HG02588 (cell line): ENCODE results near the gene PLXNA4.

Source experiments
- ATAC-seq: cut with Tn5 transposase; IDR thresholded peaks from one replicate; pipeline ENCODE4 v1.9.1; 2021; ENCODE audit warnings: mild to moderate bottlenecking, moderate library complexity; ENCODE audit not compliant: unreplicated experiment

Gene PLXNA4

GRCh38 chr7:132476541-132476940 is 99.7 kb downstream of the PLXNA4 start:
- ATAC-seq: no peak

- ATAC-seq: no peak
Measured at GRCh38 chr7:132475669-132476116, 100.6 kb downstream of the PLXNA4 start.

- no peak for ATAC-seq
Measured at GRCh38 chr7:132475037-132475668, 101.1 kb downstream of the PLXNA4 start.

GRCh38 chr7:132472463-132473120 is 103.7 kb downstream of the PLXNA4 start:
- no peak for ATAC-seq

GRCh38 chr7:132471515-132471914 is 104.8 kb downstream of the PLXNA4 start:
- no peak for ATAC-seq

GRCh38 chr7:132469681-132470080 is 106.6 kb downstream of the PLXNA4 start:
- ATAC-seq: no peak

- ATAC-seq: no peak
Measured at GRCh38 chr7:132469264-132469663, 107.0 kb downstream of the PLXNA4 start.

- ATAC-seq: no peak
Measured at GRCh38 chr7:132466367-132466766, 109.9 kb downstream of the PLXNA4 start.

- no peak for ATAC-seq
Measured at GRCh38 chr7:132465516-132465915, 110.8 kb downstream of the PLXNA4 start.

- ATAC-seq: no peak
Measured at GRCh38 chr7:132464740-132465139, 111.5 kb downstream of the PLXNA4 start.

GRCh38 chr7:132463922-132464321 is 112.3 kb downstream of the PLXNA4 start:
- ATAC-seq: no peak

GRCh38 chr7:132462478-132462877 is 113.8 kb downstream of the PLXNA4 start:
- no peak for ATAC-seq

GRCh38 chr7:132461032-132461592 is 115.2 kb downstream of the PLXNA4 start:
- ATAC-seq: no peak

GRCh38 chr7:132458729-132459128 is 117.5 kb downstream of the PLXNA4 start:
- ATAC-seq: no peak

GRCh38 chr7:132457658-132458057 is 118.6 kb downstream of the PLXNA4 start:
- ATAC-seq: no peak

- ATAC-seq: no peak
Measured at GRCh38 chr7:132456418-132456817, 119.9 kb downstream of the PLXNA4 start.

GRCh38 chr7:132455378-132455777 is 120.9 kb downstream of the PLXNA4 start:
- ATAC-seq: no peak

GRCh38 chr7:132453826-132454225 is 122.4 kb downstream of the PLXNA4 start:
- no peak for ATAC-seq

GRCh38 chr7:132451161-132451560 is 125.1 kb downstream of the PLXNA4 start:
- no peak for ATAC-seq

- ATAC-seq: no peak
Measured at GRCh38 chr7:132450696-132451095, 125.6 kb downstream of the PLXNA4 start.

GRCh38 chr7:132450188-132450587 is 126.1 kb downstream of the PLXNA4 start:
- ATAC-seq: no peak

- ATAC-seq: no peak
Measured at GRCh38 chr7:132446666-132447278, 129.5 kb downstream of the PLXNA4 start.
